Aorta (tissue), 5 donors: ENCODE data around the gene FILIP1L. TPM values are rescaled to one million over a fixed set of nuclear protein-coding genes. Genes with fewer than 3 reads are reported as not detected.

Experiments
- ATAC-seq: fragments of 200-7000 bp; cut with Tn5 transposase; one replicate; pipeline ENCODE4 v1.9.1; 2022; ENCODE audit warnings: moderate library complexity; ENCODE audit not compliant: low FRiP score
- DNase-seq, 2 donors: peaks; one replicate each; pipeline ENCODE4 v3.0.0-alpha.2; 2020
- H3K27ac ChIP-seq, 2 donors: one replicate each; pipeline ENCODE4 v1.5.1; 2013; ENCODE audit warnings: low read length in 2 of 2, mild to moderate bottlenecking in 2 of 2, moderate library complexity in 2 of 2, control low read depth in 1 of 2, inconsistent platforms in 1 of 2, low read depth in 1 of 2
- H3K27me3 ChIP-seq, 2 donors: one replicate each; pipeline ENCODE4 v1.6.1; 2013; ENCODE audit warnings: control low read depth in 1 of 2, low read length in 1 of 2, mild to moderate bottlenecking in 1 of 2, moderate library complexity in 1 of 2; ENCODE audit not compliant: insufficient read depth in 2 of 2, control insufficient read depth in 1 of 2
- H3K36me3 ChIP-seq, 2 donors: one replicate each; pipeline ENCODE4 v1.6.1; 2013; ENCODE audit warnings: control low read depth in 1 of 2, low read length in 1 of 2, mild to moderate bottlenecking in 1 of 2; ENCODE audit not compliant: insufficient read depth in 2 of 2, control insufficient read depth in 1 of 2
- H3K4me1 ChIP-seq, 2 donors: one replicate each; pipeline ENCODE4 v1.6.1; 2013; ENCODE audit warnings: low read length in 2 of 2, control low read depth in 1 of 2, mild to moderate bottlenecking in 1 of 2, moderate library complexity in 1 of 2; ENCODE audit not compliant: insufficient read depth in 2 of 2, control insufficient read depth in 1 of 2
- H3K4me3 ChIP-seq, 2 donors: one replicate each; pipeline ENCODE4 v1.5.1; 2013; ENCODE audit warnings: low read length in 2 of 2, control low read depth in 1 of 2, mild to moderate bottlenecking in 1 of 2
- H3K9me3 ChIP-seq: one replicate; pipeline ENCODE4 v1.6.1; 2013; ENCODE audit warnings: mild to moderate bottlenecking, low read length; ENCODE audit not compliant: control insufficient read depth
- WGBS, 2 donors: extraction: QIAGEN DNeasy Blood & Tissue Kit; methylation state at CpG; one replicate each; pipeline ENCODE4 v1.1.7; 2013; 5-methylcytosine and 5-hydroxymethylcytosine counted together
- intact Hi-C, 2 donors: fragments of 100-400 bp; cut with DNase I; formaldehyde crosslinking; loops; one replicate each; pipeline versions ENCODE4 v1.14.2 to v1.15.0; 2022
- polyA plus RNA-seq, 2 donors: library from polyadenylated mRNA; stranded (reverse); fragments of 200-250 nt; gene quantifications; one replicate each; pipeline ENCODE4 v1.2.3, GENCODE V29; 2013
- total RNA-seq, 2 donors: library from RNA; stranded (reverse); fragmentation: NEBNext Ultra II Directional; extraction: Animal tissue kit (Norgen Biotek cat#: 25700); gene quantifications; one replicate each; pipeline ENCODE4 v1.2.1, GENCODE V29; 2021
- donor health status: healthy with polysubstance abuse.
- donor health status: Bipolar disorder and iron deficiency.
- donor health status: DM: no; HTN: no; CAD: no.
- donor health status: DM: no; HTN: no; CAD: no.
- donor health status: DM: yes; HTN: yes; CAD: no.

FILIP1L gene
- total and polyA plus RNA-seq, 4 donors: 168 to 861 (median 251) TPM

DNA sequence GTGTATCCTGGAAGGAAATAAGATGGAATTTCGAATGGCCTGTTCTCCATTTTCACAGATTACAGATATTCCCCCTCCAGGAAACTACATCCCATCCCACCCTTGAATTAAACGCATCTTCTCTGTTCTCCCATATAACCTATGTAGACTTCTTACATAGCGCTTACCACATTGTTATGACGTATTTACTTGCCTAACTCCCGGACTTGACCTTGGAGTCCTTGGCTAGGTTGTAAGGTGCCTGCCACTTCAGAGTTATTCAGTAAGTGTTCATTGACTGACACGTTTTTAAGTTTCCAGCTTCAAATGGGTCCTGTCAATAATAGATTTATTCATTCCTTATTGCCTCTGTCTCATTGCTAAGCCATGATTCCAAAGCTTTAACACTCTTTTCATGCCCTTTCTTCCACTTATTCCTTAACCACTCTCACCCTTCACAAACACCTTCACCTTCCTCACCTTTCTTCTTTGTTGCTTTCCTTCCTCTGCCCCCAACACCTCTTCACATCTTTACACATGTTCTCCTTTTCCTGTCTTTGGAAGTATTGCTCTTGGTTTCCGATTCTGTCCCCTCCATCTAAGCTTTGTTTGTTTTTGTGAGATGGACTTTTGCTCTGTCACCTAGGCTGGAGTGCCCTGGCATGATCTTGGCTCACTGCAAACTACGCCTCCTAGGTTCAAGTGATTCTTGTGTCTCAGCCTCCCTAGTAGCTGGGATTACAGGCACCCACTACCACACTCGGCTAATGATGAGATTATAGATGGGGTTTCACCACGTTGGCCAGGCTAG lies 158.3 kb downstream of the FILIP1L start:
- 94% methylated on average over 10 of the region's 10 CpGs for WGBS, 2 donors
- no peaks in the 10 kb centered on the region for H3K9me3 ChIP-seq
- DNase-seq (no peak), ATAC-seq (no peak)
- no peaks in the 10 kb centered on the region for H3K27me3 ChIP-seq
- intact Hi-C loops: no loop called here
- H3K36me3 ChIP-seq: no peaks in the 10 kb centered on the region
- H3K4me1 ChIP-seq: peaks cover 2 to 12% of the 10 kb centered on the region in 2 donors
- H3K4me3 ChIP-seq: no peak overlapping the region
- H3K27ac ChIP-seq: peak overlapping the region in 1 of 2 donors; percentile 38

DNA sequence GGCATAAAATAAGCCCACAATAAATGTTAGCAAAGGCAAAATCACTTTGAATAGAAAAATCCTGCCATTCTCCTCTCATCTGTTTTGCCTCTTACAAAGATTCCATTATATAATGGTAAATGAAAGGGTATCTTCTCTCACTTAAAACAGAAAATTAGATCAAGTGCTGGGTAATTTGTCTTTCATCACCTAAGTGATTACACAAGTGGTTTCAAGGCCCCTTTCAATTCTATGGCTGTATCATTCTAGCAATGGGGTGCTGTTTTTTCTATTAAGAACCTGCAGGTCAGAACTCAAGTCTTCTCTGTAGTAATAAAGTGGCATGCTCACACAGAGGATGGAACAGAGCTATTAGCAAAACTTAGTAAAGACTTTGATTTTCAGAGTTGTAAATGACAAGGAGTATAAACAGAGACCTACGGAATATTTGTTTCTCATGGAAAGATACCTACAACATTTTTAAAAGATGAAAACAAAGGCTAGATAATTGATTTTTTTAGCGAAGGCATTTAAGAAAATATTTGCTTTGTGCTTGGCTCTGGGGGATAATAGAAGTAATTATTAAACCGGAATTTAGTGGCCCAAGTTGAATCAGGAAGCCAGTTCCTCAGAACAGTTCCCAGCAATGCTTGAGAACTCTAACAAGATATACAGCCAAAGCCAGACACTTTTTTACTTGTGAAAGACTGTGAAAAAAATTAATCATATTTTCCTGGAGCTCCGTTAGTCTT lies 159.2 kb downstream of the FILIP1L start:
- H3K4me1 ChIP-seq: peaks cover 2 to 18% of the 10 kb centered on the region in 2 donors
- no peak overlapping the region for H3K4me3 ChIP-seq
- ATAC-seq (no peak), DNase-seq (no peak)
- intact Hi-C loops: no loop called here
- 23 to 39% methylated on average over 4 of the region's 4 CpGs for WGBS, 2 donors
- no peaks in the 10 kb centered on the region for H3K9me3 ChIP-seq
- H3K36me3 ChIP-seq: no peaks in the 10 kb centered on the region
- no peaks in the 10 kb centered on the region for H3K27me3 ChIP-seq
- H3K27ac ChIP-seq: peak overlapping the region in 1 of 2 donors; percentile 43

DNA sequence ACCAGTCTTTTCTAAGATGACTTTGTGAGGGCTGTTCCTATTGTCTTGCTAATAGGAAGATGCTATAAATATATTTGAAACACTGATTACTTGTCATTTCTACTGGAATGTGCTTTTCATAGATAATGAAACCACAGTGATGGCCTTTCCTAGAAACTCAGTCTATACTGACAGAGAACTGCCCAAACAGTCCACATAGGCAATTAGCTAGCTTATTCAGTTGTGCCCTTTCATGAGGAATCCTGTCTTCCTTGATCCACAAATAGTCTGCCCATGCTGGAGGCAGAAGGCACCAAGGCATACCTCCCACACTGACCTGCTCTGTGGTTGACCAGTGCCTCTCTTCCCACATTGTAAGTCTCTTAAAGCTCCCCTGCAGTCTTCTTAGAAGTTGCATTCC lies 160.7 kb downstream of the FILIP1L start:
- Histone ChIP-seq H3K9me3 (no peaks in the 10 kb centered on the region), H3K36me3 (no peaks in the 10 kb centered on the region), H3K4me1 (peaks cover 2 to 13% of the 10 kb centered on the region in 2 donors), H3K27ac (no peak overlapping the region), H3K27me3 (no peaks in the 10 kb centered on the region), H3K4me3 (no peak overlapping the region)
- intact Hi-C loops: no loop called here
- DNase-seq: no peak
- no peak for ATAC-seq

DNA sequence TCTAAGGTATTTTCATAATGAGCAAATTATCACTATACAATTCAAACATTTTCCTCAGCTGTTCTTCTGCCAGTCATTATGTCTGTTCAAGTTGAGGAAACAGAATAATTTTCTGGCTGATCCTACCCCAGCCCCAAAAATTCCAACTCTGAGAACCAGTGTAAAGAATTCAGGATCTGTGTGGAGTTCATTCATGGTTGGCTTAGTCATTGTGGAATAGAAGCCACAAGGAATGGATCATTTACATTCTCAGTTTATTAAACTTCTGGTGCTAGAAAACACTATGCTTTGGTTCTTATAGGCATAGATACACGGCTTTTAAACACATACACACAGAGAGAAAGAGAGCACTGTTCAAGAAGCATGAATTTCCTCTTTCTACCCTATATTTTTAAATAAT lies 162.0 kb downstream of the FILIP1L start:
- H3K4me1 ChIP-seq: peaks cover 0 to 12% of the 10 kb centered on the region in 2 donors
- intact Hi-C loops: no loop called here
- H3K27ac ChIP-seq: no peak overlapping the region
- no peak for DNase-seq
- ATAC-seq: no peak
- no peaks in the 10 kb centered on the region for H3K27me3 ChIP-seq
- H3K4me3 ChIP-seq: no peak overlapping the region
- H3K9me3 ChIP-seq: no peaks in the 10 kb centered on the region
- 78 to 85% methylated on average over 1 of the region's 1 CpG for WGBS, 2 donors
- no peaks in the 10 kb centered on the region for H3K36me3 ChIP-seq

DNA sequence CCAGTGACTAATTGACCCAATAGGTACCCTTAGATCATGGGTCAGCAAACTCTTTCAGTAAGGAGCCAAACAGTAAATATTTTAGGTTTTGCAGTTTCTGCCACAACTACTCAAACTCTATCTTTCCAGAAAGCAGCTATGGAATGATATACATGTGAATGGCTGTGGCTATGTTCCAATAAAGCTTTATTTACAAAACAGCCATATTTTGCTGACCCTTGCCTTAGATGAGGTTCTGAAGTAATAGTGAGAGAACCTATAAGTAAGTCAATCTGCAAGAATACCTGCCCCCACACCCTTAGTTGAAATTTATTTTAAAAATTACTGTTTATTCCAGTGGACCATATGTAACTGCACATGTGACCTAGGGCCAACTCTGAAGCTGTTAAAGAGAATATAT lies 162.6 kb downstream of the FILIP1L start:
- peaks cover 0 to 8% of the 10 kb centered on the region in 2 donors for H3K4me1 ChIP-seq
- H3K9me3 ChIP-seq: no peaks in the 10 kb centered on the region
- H3K27me3 ChIP-seq: no peaks in the 10 kb centered on the region
- ATAC-seq (no peak), DNase-seq (no peak)
- intact Hi-C loops: no loop called here
- no peaks in the 10 kb centered on the region for H3K36me3 ChIP-seq
- H3K27ac ChIP-seq: no peak overlapping the region
- H3K4me3 ChIP-seq: no peak overlapping the region

DNA sequence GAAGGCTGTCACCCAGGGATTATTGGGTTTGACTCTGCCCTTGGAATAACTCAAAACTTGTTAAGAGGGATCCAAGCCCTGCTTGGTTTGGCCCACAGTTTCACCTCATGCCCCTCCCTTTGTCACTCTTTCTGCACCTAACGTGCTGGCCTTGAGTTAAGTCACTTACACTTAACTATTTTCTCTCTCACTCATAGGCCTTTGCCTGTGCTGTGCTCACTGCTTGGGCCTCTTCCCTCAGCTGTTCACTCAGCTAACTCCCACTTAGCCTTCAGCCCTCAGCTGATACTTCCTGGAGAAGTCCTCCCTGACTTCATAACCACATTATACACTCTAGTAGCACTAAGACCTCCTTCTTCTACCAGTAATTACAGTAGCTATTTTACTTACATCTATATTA lies 163.4 kb downstream of the FILIP1L start:
- DNase-seq (no peak), ATAC-seq (peak; percentile 36)
- WGBS, 2 donors: 9 to 13% methylated on average over 1 of the region's 1 CpG
- no peaks in the 10 kb centered on the region for H3K27me3 ChIP-seq
- H3K4me3 ChIP-seq: no peak overlapping the region
- H3K27ac ChIP-seq: peak overlapping the region in 1 of 2 donors; percentile 84
- no peaks in the 10 kb centered on the region for H3K36me3 ChIP-seq
- intact Hi-C loops: no loop called here
- no peaks in the 10 kb centered on the region for H3K9me3 ChIP-seq
- peaks cover 0 to 7% of the 10 kb centered on the region in 2 donors for H3K4me1 ChIP-seq

DNA sequence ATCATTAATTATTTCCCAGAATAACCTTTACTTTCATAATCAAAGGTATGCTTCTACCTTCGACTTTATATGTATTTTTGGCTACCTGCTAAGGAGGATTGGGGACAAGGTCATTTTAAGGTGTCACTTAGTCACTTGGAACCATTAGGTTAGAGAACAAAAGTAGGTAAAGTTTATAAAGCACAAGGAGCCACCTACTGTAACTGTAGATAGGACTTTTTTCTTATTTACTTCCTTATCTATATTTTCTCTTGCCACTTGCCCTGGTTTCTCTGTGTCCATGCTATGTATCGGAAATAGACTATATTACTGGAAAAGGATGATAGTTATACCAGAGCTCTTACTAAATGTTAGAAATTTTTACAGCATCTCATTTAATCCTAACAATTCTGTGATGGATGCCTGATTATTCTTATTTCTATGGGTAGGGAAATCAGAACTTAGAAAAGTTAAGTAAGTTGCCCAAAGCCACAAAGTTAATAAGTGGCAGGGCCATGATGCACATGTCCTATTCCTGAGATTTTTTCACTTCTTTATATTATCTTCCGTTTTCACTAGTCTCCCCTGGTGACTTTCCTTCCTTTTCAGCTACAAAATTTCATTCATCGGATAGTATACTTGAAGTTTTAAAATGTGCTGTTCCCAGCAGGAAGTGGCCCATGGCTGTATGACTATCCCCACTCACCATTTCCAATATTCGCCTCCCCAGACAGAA lies 164.2 kb downstream of the FILIP1L start:
- intact Hi-C loops: loop anchor here in 1 of 2 donors (10.0 kb wide), 1 partner anchor 305 kb away; no protein-coding TSS in a partner anchor
- no peak overlapping the region for H3K4me3 ChIP-seq
- no peaks in the 10 kb centered on the region for H3K9me3 ChIP-seq
- no peaks in the 10 kb centered on the region for H3K27me3 ChIP-seq
- H3K27ac ChIP-seq: peak overlapping the region in 1 of 2 donors; percentile 63
- WGBS, 2 donors: 72 to 77% methylated on average over 5 of the region's 5 CpGs
- no peak for ATAC-seq
- H3K36me3 ChIP-seq: no peaks in the 10 kb centered on the region
- no peak for DNase-seq
- peaks cover 0 to 7% of the 10 kb centered on the region in 2 donors for H3K4me1 ChIP-seq

DNA sequence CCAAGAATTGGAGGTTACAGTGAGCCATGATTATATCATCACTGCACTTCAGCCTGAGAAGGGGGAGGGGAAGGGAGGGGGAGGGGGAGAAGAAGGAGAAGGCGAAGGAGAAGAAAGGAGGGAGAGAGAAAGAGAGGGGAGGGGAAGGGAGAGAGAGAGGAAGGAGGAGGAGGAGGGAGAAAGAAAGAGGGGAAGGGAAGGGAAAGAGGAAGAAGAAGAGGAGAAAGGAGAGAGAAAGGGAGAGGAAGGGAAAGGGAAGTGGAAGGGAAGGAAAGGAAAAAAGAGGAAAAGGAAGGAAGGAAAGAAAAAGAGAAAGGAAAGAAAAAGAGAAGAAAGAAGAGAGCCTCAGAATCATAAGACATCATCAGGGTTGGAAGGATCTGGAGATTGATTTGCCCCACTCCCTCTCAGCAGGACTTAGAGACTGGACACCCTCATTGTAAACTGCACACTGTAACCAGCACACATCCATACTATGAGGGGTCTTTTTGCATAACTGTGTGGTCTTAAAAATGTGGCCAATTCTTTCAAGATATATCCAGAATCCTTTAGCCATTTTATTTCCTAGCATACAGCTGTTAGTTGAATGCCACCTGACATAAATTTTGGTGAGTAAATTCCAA lies 165.7 kb downstream of the FILIP1L start:
- peak overlapping the region; percentile 28 to 75 for H3K27ac ChIP-seq

More for the DNA sequence above, 165.7 kb downstream of the FILIP1L start:
- WGBS, 2 donors: 78 to 85% methylated on average over 1 of the region's 1 CpG
- intact Hi-C loops: loop anchor here in 1 of 2 donors (10.0 kb wide), 1 partner anchor 306 kb away; no protein-coding TSS in a partner anchor
- Histone ChIP-seq H3K36me3 (no peaks in the 10 kb centered on the region), H3K4me3 (no peak overlapping the region), H3K4me1 (peaks cover 0 to 7% of the 10 kb centered on the region in 2 donors), H3K27me3 (no peaks in the 10 kb centered on the region), H3K9me3 (no peaks in the 10 kb centered on the region)
- DNase-seq (no peak), ATAC-seq (no peak)
